Measurements from ENCODE around the gene CYP39A1.

CYP39A1 gene

GRCh38 chr6:46637145-46637544 lies 15.5 kb downstream of the CYP39A1 start:
- H3K4me3 ChIP-seq (ENCODE audit: low read depth, low read length), result no peak overlapping the region

GRCh38 chr6:46635462-46635861 lies 17.2 kb downstream of the CYP39A1 start:
- no peak for TF ChIP-seq CTCF (IDR thresholded peaks at IDR 0.05; ENCODE audit: borderline replicate concordance, insufficient read depth, low read depth, low read length)

More at GRCh38 chr6:46637145-46637544, 15.5 kb downstream of the CYP39A1 start:
- no peak for TF ChIP-seq CTCF (IDR thresholded peaks at IDR 0.05; ENCODE audit: borderline replicate concordance, insufficient read depth, low read depth, low read length)

GRCh38 chr6:46632053-46632452 lies 20.6 kb downstream of the CYP39A1 start:
- H3K4me3 ChIP-seq (ENCODE audit: low read depth, low read length), result no peak overlapping the region
- no peak for TF ChIP-seq CTCF (IDR thresholded peaks at IDR 0.05; ENCODE audit: borderline replicate concordance, insufficient read depth, low read depth, low read length)

More at GRCh38 chr6:46635462-46635861, 17.2 kb downstream of the CYP39A1 start:
- H3K4me3 ChIP-seq (ENCODE audit: low read depth, low read length), result no peak overlapping the region

GRCh38 chr6:46629691-46630090 lies 22.9 kb downstream of the CYP39A1 start:
- H3K4me3 ChIP-seq (ENCODE audit: low read depth, low read length), result no peak overlapping the region
- TF ChIP-seq CTCF (IDR thresholded peaks at IDR 0.05; ENCODE audit: borderline replicate concordance, insufficient read depth, low read depth, low read length), result no peak

GRCh38 chr6:46628976-46629375 lies 23.6 kb downstream of the CYP39A1 start:
- H3K4me3 ChIP-seq (ENCODE audit: low read depth, low read length), result no peak overlapping the region
- TF ChIP-seq CTCF (IDR thresholded peaks at IDR 0.05; ENCODE audit: borderline replicate concordance, insufficient read depth, low read depth, low read length), result no peak

GRCh38 chr6:46628498-46628897 lies 24.1 kb downstream of the CYP39A1 start:
- no peak for TF ChIP-seq CTCF (IDR thresholded peaks at IDR 0.05; ENCODE audit: borderline replicate concordance, insufficient read depth, low read depth, low read length)
- H3K4me3 ChIP-seq (ENCODE audit: low read depth, low read length), result no peak overlapping the region

GRCh38 chr6:46626976-46627375 lies 25.6 kb downstream of the CYP39A1 start:
- no peak for TF ChIP-seq CTCF (IDR thresholded peaks at IDR 0.05; ENCODE audit: borderline replicate concordance, insufficient read depth, low read depth, low read length)

More at GRCh38 chr6:46626976-46627375, 25.6 kb downstream of the CYP39A1 start:
- no peak overlapping the region for H3K4me3 ChIP-seq (ENCODE audit: low read depth, low read length)

All from GM12875 (cell line).